Motor neuron (in vitro differentiated cells): Measurements from ENCODE around the gene FSTL4. TPM values are rescaled to one million over a fixed set of nuclear protein-coding genes. Genes with fewer than 3 reads are reported as not detected.

Source experiments
- ATAC-seq, 8 experiments: fragments of 200-7000 bp; cut with Tn5 transposase; replicated peaks in 6 of 8; 2 replicates each; pipeline ENCODE4 v1.8.0; 2021; ENCODE audit warnings: mild to moderate bottlenecking in 8 of 8, moderate library complexity in 8 of 8
- H3K27ac ChIP-seq, 2 donors: fragments of 250-450 bp; sonication (Bioruptor Pico); 2 replicates each; pipeline ENCODE4 v1.9.0; 2021; ENCODE audit warnings: antibody characterized with exemption in 2 of 2, mild to moderate bottlenecking in 2 of 2, moderate library complexity in 1 of 2
- H3K4me1 ChIP-seq, 2 donors: fragments of 250-450 bp; sonication (Bioruptor Pico); replicated peaks in 1 of 2; 2 replicates each; pipeline ENCODE4 v1.6.1; 2021; ENCODE audit warnings: antibody characterized with exemption in 2 of 2, mild to moderate bottlenecking in 2 of 2, moderate library complexity in 1 of 2
- H3K4me3 ChIP-seq, 5 donors: fragments of 250-450 bp; sonication (Bioruptor Pico); 2 replicates each; pipeline ENCODE4 v1.9.0; 2021; ENCODE audit warnings: antibody characterized with exemption in 5 of 5, mild to moderate bottlenecking in 5 of 5, moderate library complexity in 4 of 5
- WGBS, 10 experiments: fragments of 450-650 bp; shearing (Covaris generic); methylation state at CpG; one replicate each; pipeline ENCODE4 v1.0.0; 2022; 5-methylcytosine and 5-hydroxymethylcytosine counted together
- in situ Hi-C, 9 experiments: fragments of 400-800 bp; cut with MboI; loops; one replicate each; pipeline ENCODE4 v1.15.0; 2021; ENCODE audit warnings: low sequenced_read_pairs in 9 of 9, low pct_unique_long_range_greater_than_20kb in 2 of 9; ENCODE audit not compliant: unreplicated experiment in 9 of 9
- total RNA-seq, 8 experiments: library from RNA; unstranded; fragments of 300-600 nt; gene quantifications; 2 replicates each; pipeline versions ENCODE4 v1.2.3 to v1.2.4, GENCODE V29; 2022

Gene FSTL4
- total RNA-seq, 8 experiments from 2014 or later, result 0.13 to 5.5 (median 1.9) TPM

GRCh38 chr5:133286483-133286882 is 325.9 kb downstream of the FSTL4 start:
- ATAC-seq, result no peak
- in situ Hi-C loops, result loop anchor here in 1 of 9 experiments (25.0 kb wide), 1 partner anchor 174 kb away; no protein-coding TSS in a partner anchor
- Histone ChIP-seq H3K27ac (no peak overlapping the region), H3K4me1 (peaks cover 0 to 1% of the 10 kb centered on the region in 2 donors), H3K4me3 (no peak overlapping the region)
- 56 to 100% (median 90%) methylated on average over 1 to 3 of the region's 3 CpGs; no CpG with 5 or more reads in 3 of the 10 experiments for WGBS, 10 experiments

GRCh38 chr5:133285583-133286021 is 326.7 kb downstream of the FSTL4 start:
- Histone ChIP-seq H3K4me1 (no peaks in the 10 kb centered on the region), H3K27ac (no peak overlapping the region), H3K4me3 (no peak overlapping the region)
- in situ Hi-C loops, result loop anchor here in 1 of 9 experiments (25.0 kb wide), 1 partner anchor 173 kb away; no protein-coding TSS in a partner anchor
- ATAC-seq, result peak in 7 of 8 experiments; percentile 27 to 98 (median 59)
- WGBS, 10 experiments, result 0 to 100% (median 69%) methylated on average over 1 to 2 of the region's 7 CpGs; no CpG with 5 or more reads in 2 of the 10 experiments

DNA sequence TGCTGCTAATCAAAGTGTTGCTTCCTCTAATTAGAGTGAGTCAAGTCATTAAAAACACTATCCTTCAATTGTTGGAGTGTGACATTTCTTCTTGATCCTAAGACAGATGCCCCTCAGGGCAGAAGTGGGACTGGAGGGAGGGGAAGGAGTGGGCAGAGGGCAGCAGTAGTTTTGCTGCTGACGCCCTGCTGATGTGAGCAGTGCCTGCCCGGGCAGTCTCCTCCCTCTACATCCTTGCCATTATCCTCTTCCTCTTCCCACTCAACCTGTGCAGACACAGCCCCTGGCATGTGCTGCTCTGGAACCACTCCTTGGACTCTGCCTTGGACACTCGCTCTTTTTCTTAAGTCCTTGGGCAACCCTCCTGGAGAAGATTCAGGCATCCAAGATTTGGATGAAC is 328.0 kb downstream of the FSTL4 start:
- 0 to 90% (median 63%) methylated on average over 1 to 2 of the region's 3 CpGs; no CpG with 5 or more reads in 4 of the 10 experiments for WGBS, 10 experiments
- in situ Hi-C loops, result loop anchor here in 1 of 9 experiments (25.0 kb wide), 1 partner anchor 172 kb away; no protein-coding TSS in a partner anchor
- H3K4me1 ChIP-seq, result no peaks in the 10 kb centered on the region
- no peak for ATAC-seq
- no peak overlapping the region for H3K27ac ChIP-seq
- H3K4me3 ChIP-seq, result no peak overlapping the region

DNA sequence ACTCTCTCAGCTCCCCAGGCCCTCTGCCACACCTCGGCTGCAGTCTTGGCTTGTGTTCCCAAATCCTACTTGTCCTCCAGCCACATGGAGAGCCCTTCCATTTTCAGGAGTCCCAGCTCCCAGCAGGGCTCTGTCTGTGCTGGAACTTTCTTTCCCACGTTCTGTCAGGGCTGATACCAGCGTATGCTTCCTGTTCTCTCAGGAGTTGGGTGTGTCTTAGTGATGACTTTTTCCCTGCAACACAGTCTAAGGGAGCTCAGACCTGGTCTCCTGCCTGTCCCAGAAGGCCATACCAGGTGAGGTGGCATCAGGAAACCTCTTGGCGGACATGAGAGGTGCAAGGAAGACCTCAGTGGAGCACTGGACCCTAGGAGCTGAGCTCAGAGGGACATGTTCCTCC is 334.0 kb downstream of the FSTL4 start:
- H3K27ac ChIP-seq, result no peak overlapping the region
- peak in 1 of 8 experiments; percentile 4 for ATAC-seq
- in situ Hi-C loops, result loop anchor here in 1 of 9 experiments (25.0 kb wide), 1 partner anchor 166 kb away; no protein-coding TSS in a partner anchor
- 13 to 82% (median 60%) methylated on average over 1 to 4 of the region's 4 CpGs; no CpG with 5 or more reads in 3 of the 10 experiments for WGBS, 10 experiments
- H3K4me1 ChIP-seq, result peaks cover 0 to 10% of the 10 kb centered on the region in 2 donors
- no peak overlapping the region for H3K4me3 ChIP-seq

DNA sequence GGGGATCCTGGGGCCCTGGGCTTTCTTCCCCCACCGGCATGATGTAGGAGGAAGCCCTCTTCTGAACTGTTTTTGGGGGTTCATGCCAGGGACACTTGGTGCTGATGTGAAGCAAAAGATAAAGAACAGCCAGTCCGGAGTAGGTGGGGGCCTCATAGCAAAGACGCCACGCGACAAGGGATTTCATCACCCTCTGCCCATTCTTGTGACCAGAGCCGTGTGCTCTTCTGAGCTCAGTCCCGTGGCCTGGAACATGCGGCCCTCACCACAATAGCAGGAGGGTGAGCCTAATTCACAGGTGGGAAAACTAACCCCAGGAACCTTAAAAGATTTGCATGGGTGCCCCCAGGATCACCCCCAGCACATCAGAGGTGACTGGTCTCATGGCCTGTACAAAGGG is 334.6 kb downstream of the FSTL4 start:
- Histone ChIP-seq H3K4me3 (no peak overlapping the region), H3K27ac (no peak overlapping the region), H3K4me1 (peaks cover 0 to 15% of the 10 kb centered on the region in 2 donors)
- in situ Hi-C loops, result loop anchor here in 1 of 9 experiments (25.0 kb wide), 1 partner anchor 165 kb away; no protein-coding TSS in a partner anchor
- 20 to 100% (median 79%) methylated on average over 1 to 5 of the region's 8 CpGs; no CpG with 5 or more reads in 4 of the 10 experiments for WGBS, 10 experiments
- ATAC-seq, result no peak

- H3K27ac ChIP-seq, result no peak overlapping the region
- H3K4me3 ChIP-seq, result no peak overlapping the region
- 83 to 94% methylated on average over 1 to 4 of the region's 4 CpGs; no CpG with 5 or more reads in 8 of the 10 experiments for WGBS, 10 experiments
- in situ Hi-C loops, result loop anchor here in 1 of 9 experiments (25.0 kb wide), 1 partner anchor 164 kb away; no protein-coding TSS in a partner anchor
- peaks cover 0 to 27% of the 10 kb centered on the region in 2 donors for H3K4me1 ChIP-seq
- no peak for ATAC-seq
Measured at GRCh38 chr5:133276171-133276570, 336.2 kb downstream of the FSTL4 start.

GRCh38 chr5:133275631-133276030 is 336.7 kb downstream of the FSTL4 start:
- Histone ChIP-seq H3K4me1 (peaks cover 0 to 33% of the 10 kb centered on the region in 2 donors), H3K27ac (no peak overlapping the region), H3K4me3 (no peak overlapping the region)
- in situ Hi-C loops, result loop anchor here in 1 of 9 experiments (25.0 kb wide), 1 partner anchor 163 kb away; no protein-coding TSS in a partner anchor
- no peak for ATAC-seq
- whole genome bisulfite sequencing, 10 experiments, result 57 to 100% (median 83%) methylated on average over 2 to 7 of the region's 7 CpGs; no CpG with 5 or more reads in 2 of the 10 experiments

DNA sequence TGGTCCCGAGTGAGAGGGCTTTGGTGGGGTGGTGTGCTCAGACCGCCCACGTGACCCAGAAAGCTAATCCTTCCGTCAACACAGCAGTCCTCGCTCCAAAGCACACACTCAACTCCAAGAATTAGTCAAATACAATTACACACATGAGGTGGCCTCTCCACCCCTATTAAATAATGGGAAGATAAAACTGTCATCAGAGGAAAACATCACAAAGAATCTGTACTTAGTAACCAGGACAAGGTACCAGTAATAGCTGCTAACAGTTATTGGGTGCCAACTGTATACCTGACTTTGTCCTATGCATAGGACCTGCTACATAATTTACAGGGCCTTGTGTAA is 337.8 kb downstream of the FSTL4 start:
- Histone ChIP-seq H3K27ac (no peak overlapping the region), H3K4me1 (peaks cover 0 to 43% of the 10 kb centered on the region in 2 donors), H3K4me3 (no peak overlapping the region)
- in situ Hi-C loops, result loop anchor here in 1 of 9 experiments (25.0 kb wide), 1 partner anchor 162 kb away; no protein-coding TSS in a partner anchor
- WGBS, 10 experiments, result 0 to 92% (median 74%) methylated on average over 1 to 5 of the region's 5 CpGs; no CpG with 5 or more reads in 4 of the 10 experiments
- peak in 3 of 8 experiments; percentile 9 to 85 (median 41) for ATAC-seq

DNA sequence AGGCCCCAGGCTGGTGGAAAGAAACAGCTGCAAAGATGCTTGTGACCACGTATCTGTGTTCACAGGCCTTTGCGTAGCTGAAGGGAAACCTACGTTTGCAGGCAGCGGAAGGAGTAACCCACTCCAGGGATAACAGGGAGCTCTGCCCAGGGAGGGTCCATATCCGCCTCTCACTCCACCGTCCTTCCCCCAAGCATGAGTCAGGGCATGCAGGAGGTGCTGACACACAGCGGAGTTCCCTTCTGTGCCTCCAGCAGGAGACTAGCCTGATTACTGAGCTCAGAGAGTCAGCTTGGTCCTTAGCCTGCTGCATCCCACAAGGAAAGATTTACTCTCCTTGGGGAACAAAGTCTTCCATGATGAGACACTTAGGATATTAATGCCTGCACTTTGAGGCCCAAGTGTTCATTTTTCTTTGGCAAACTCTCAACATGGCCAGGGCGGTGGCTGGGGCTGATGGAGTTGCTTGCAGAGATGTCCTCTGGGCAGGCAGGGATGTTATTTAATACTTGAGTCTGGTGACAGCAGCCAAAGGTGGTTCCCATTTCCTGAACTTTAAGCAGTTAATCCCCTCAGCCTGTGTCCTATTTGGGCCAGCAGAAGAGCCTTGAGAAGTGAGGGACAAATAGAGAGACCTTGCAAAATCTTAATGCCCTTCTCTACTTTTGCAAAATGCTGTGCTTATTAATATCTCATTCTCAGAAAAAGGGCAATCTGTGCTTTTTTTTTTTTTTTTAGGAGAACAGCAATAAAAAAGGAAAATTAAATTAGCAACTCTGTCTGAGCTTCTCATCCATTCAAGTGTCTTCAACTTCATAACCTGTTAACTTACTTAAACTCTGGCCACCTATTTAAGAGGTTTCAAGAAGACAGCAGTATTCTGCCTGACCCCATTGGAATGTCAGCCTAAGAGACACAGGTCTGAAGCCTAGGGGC is 338.4 kb downstream of the FSTL4 start:
- peak; percentile 71 to 99 (median 94) for ATAC-seq
- H3K4me1 ChIP-seq, result peaks cover 0 to 46% of the 10 kb centered on the region in 2 donors
- no peak overlapping the region for H3K27ac ChIP-seq
- in situ Hi-C loops, result loop anchor here in 1 of 9 experiments (25.0 kb wide), 1 partner anchor 162 kb away; no protein-coding TSS in a partner anchor
- 0 to 95% (median 66%) methylated on average over 1 to 7 of the region's 8 CpGs; no CpG with 5 or more reads in 4 of the 10 experiments for WGBS, 10 experiments
- H3K4me3 ChIP-seq, result no peak overlapping the region

GRCh38 chr5:133272345-133272744 is 340.0 kb downstream of the FSTL4 start:
- Histone ChIP-seq H3K4me1 (peaks cover 0 to 46% of the 10 kb centered on the region in 2 donors), H3K27ac (no peak overlapping the region), H3K4me3 (no peak overlapping the region)
- peak in 2 of 8 experiments; percentile 19 to 25 for ATAC-seq
- in situ Hi-C loops, result loop anchor here in 1 of 9 experiments (25.0 kb wide), 1 partner anchor 160 kb away; no protein-coding TSS in a partner anchor
- 11 to 100% (median 82%) methylated on average over 1 to 15 of the region's 16 CpGs for WGBS, 10 experiments

DNA sequence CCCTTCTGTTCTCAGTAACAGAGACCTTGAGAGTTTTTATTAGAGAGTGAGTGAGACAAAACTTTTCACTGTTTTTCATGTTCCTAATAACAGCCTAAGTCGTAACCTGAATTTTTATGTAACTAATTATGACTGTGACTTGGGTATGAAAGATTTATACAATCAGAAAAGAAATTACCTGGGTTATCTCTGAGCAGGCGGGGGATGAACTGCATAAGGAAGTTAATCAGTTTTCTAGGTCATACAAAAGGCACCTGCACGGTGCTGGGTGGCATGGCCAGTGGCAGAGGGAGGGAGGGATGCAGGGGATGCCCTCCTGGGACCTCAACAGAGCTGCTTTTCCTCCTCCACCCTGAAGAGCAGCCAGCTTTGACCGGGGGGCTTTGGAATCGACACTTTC is 340.7 kb downstream of the FSTL4 start:
- H3K27ac ChIP-seq, result no peak overlapping the region
- no peak overlapping the region for H3K4me3 ChIP-seq
- in situ Hi-C loops, result loop anchor here in 1 of 9 experiments (25.0 kb wide), 1 partner anchor 159 kb away; no protein-coding TSS in a partner anchor
- peaks cover 0 to 46% of the 10 kb centered on the region in 2 donors for H3K4me1 ChIP-seq
- no peak for ATAC-seq
- 35 to 100% (median 76%) methylated on average over 1 to 5 of the region's 5 CpGs; no CpG with 5 or more reads in 2 of the 10 experiments for WGBS, 10 experiments

GRCh38 chr5:133269691-133270090 is 342.6 kb downstream of the FSTL4 start:
- 20 to 94% (median 73%) methylated on average over 1 to 5 of the region's 5 CpGs; no CpG with 5 or more reads in 2 of the 10 experiments for WGBS, 10 experiments
- ATAC-seq, result no peak
- in situ Hi-C loops, result loop anchor here in 1 of 9 experiments (25.0 kb wide), 1 partner anchor 157 kb away; no protein-coding TSS in a partner anchor
- no peak overlapping the region for H3K4me3 ChIP-seq
- H3K4me1 ChIP-seq, result peaks cover 3 to 49% of the 10 kb centered on the region in 2 donors
- H3K27ac ChIP-seq, result no peak overlapping the region
